IPS DF 6.9 (cell line): Measurements from ENCODE around the gene DHH.
"Not testable (repeated sequence)": the region's sequence is repeated elsewhere in the genome, so short reads cannot be mapped to it uniquely, and the experiment has no call there.

Experiments
- DNase-seq: peaks from one replicate; pipeline ENCODE4 v3.0.0-alpha.2; 2013; ENCODE audit warnings: low read depth, low spot score
- H3K27ac ChIP-seq: one replicate; pipeline ENCODE4 v1.5.1; 2013; ENCODE audit warnings: low read length, control low read depth
- H3K27me3 ChIP-seq: 2 replicates; pipeline ENCODE4 v1.6.1; 2013; ENCODE audit warnings: mild to moderate bottlenecking, low read length; ENCODE audit not compliant: control insufficient read depth, insufficient read depth
- H3K36me3 ChIP-seq: 2 replicates; pipeline ENCODE4 v1.6.1; 2013; ENCODE audit warnings: low read length; ENCODE audit not compliant: control insufficient read depth, insufficient read depth
- H3K4me1 ChIP-seq: 2 replicates; pipeline ENCODE4 v1.6.1; 2013; ENCODE audit warnings: low read length; ENCODE audit not compliant: control insufficient read depth, insufficient read depth
- H3K4me3 ChIP-seq: 2 replicates; pipeline ENCODE4 v1.5.1; 2013; ENCODE audit warnings: mild to moderate bottlenecking, low read length
- H3K9me3 ChIP-seq: 2 replicates; pipeline ENCODE4 v1.6.1; 2013; ENCODE audit warnings: low read length, inconsistent platforms; ENCODE audit not compliant: control insufficient read depth, insufficient read depth
- WGBS: extraction: QIAGEN DNeasy Blood & Tissue Kit; methylation state at CpG from one replicate; pipeline ENCODE4 v1.1.7; 2013; ENCODE audit warnings: mixed read lengths, missing lambda C conversion rate; ENCODE audit not compliant: insufficient read length, insufficient coverage; 5-methylcytosine and 5-hydroxymethylcytosine counted together

DHH gene

DNA sequence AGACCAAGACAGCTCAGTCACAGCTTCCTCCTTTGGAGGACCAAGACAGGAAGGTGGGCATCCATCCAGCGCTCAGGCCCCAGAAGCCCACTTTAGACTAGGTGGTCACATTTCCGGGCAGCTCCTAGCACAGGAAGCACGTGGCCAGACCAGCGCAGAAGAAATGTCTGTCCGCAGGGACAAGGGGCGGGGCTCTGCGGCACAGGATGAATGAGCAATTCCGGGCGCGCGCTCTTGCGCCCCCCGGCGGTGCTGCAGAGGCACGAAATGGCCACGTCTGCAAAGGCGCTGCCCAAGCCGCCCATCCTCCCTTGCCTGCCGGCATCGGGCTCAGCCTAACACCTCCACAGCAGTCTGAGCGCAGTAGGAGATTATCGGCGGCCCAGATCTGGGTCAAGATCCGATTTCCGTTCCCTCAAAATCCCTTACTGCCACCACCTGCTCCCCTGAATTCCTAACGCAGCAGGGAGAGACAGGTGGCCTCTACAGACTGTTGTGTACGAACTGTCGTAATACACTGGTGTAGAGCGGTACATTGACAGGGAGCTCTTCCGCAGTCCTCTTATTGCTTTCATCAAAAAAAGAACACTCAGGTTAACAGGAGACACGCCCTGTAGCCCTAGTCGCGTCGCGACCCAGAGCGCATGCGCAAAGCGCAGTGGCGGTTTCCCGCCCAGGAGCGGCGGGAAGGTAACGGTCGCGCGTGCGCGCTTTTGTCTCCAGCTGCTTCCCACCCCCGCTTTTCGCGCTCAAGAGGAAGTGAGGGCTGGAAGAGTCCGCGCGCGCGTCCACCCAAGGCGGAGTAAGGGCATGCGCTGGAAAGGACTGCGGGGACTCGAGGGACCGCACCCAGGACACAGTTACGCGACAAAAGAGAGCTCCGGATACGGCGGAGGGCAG is 35.8 kb upstream of the DHH start:
- peaks cover 14% of the 10 kb centered on the region; the same call in 1 of the 2 replicates for H3K36me3 ChIP-seq
- no CpG with 5 or more reads among the region's 66 CpGs for WGBS
- DNase-seq = peak; percentile 77
- no peaks in the 10 kb centered on the region for H3K9me3 ChIP-seq
- H3K4me3 ChIP-seq = peak overlapping the region; percentile 85
- H3K27me3 ChIP-seq = no peaks in the 10 kb centered on the region
- H3K4me1 ChIP-seq = peaks cover 1% of the 10 kb centered on the region; the same call in 1 of the 2 replicates
- no peak overlapping the region for H3K27ac ChIP-seq

DNA sequence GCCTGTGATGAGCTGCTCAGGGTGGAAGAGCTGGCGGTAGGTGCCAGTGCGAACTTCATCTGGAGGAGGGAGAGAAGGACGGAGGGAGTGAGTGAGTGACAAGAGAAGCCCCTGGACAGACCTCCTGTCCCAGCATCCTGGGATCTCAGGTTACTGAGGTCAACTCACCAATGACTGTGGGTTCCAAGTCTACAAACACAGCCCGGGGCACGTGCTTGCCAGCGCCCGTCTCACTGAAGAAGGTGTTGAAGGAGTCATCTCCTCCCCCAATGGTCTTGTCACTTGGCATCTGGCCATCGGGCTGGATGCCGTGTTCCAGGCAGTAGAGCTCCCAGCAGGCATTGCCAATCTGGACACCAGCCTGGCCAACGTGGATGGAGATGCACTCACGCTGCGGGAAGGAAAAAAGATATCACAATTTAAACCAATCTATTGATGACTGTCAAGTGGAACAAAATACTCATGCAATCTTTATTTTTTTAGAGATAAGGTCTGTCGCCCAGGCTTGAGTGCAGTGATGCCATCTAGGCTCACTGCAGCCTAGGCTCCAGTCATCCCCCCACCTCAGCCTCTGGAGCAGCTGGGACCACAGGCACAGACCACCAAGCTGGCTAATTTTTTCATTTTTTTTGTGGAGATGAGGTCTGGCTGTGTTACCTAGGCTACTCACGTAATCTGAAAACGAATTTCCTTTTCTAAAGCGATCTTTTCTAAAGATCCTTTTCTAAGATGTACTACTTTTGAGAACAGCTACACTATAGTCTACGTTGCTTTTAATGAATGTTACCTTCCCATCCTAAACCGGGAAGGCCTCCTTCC is 34.9 kb upstream of the DHH start:
- Histone ChIP-seq H3K4me1 (peaks cover 1% of the 10 kb centered on the region; the same call in 1 of the 2 replicates), H3K9me3 (no peaks in the 10 kb centered on the region), H3K27me3 (no peaks in the 10 kb centered on the region), H3K27ac (no peak overlapping the region), H3K4me3 (peak overlapping the region; percentile 85; the same call in 1 of the 2 replicates), H3K36me3 (peaks cover 14% of the 10 kb centered on the region; the same call in 1 of the 2 replicates)
- no CpG with 5 or more reads among the region's 18 CpGs for WGBS
- no peak for DNase-seq

DNA sequence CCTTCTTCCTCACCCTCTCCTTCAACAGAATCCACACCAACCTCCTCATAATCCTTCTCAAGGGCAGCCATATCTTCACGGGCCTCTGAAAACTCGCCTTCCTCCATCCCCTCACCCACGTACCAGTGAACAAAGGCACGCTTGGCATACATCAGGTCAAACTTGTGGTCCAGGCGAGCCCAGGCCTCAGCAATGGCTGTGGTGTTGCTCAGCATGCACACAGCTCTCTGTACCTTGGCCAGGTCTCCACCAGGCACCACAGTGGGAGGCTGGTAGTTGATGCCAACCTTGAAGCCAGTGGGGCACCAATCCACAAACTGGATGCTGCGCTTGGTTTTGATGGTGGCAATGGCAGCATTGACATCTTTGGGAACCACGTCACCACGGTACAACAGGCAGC is 33.4 kb upstream of the DHH start:
- WGBS = no CpG with 5 or more reads among the region's 8 CpGs
- H3K27me3 ChIP-seq = not testable (repeated sequence)

DNA sequence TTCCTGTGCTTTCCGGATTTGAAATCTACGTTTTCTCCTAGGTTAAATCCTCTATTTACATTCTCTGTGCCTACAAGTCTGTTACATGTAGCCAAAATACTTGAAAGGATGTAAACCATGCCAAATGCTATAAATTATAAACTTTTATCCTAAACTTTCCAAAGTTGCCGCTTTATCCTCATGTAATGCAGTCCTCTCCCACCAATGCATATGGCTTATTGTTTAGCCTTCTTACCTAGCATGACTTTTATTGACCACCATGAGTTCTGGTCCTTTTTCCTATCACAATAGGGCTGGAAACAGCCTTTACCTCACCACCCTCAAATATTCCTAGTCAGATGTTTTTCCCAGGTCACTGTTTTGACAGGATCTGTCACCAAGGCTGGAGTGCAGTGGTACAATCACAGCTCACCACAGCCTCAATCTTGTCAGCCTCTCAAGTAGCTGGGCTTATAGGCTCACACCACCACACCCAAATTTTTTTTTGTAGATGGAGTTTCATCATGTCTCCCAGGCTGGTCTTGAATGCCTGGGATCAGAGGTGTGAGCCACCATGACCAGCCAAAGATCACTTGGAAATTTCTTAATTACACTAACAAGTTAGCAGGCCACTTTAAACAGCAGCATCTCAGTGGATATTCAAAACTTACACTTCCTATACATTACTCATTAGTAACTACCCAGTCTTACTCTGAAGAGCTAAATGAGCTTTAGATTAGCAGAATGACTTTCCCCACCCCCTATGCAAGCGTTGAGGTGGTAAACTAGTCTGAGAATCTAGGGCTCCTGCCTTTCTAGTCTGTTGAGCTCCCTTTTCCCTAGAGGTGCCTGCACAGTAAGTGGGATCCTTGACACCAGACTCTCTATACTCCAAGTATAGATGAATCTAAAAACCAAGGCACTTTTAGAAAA is 32.5 kb upstream of the DHH start:
- no CpG with 5 or more reads among the region's 4 CpGs for WGBS
- H3K27me3 ChIP-seq = no peaks in the 10 kb centered on the region
- peaks cover 1% of the 10 kb centered on the region; the same call in 1 of the 2 replicates for H3K4me1 ChIP-seq
- no peak overlapping the region for H3K4me3 ChIP-seq
- no peaks in the 10 kb centered on the region for H3K9me3 ChIP-seq
- no peak overlapping the region for H3K27ac ChIP-seq
- no peak for DNase-seq
- peaks cover 14% of the 10 kb centered on the region; the same call in 1 of the 2 replicates for H3K36me3 ChIP-seq

More for the DNA sequence above, 33.4 kb upstream of the DHH start:
- not testable (repeated sequence) for DNase-seq, H3K4me3 ChIP-seq, H3K4me1 ChIP-seq, H3K9me3 ChIP-seq, H3K27ac ChIP-seq
- peaks cover 14% of the 10 kb centered on the region; the same call in 1 of the 2 replicates for H3K36me3 ChIP-seq

DNA sequence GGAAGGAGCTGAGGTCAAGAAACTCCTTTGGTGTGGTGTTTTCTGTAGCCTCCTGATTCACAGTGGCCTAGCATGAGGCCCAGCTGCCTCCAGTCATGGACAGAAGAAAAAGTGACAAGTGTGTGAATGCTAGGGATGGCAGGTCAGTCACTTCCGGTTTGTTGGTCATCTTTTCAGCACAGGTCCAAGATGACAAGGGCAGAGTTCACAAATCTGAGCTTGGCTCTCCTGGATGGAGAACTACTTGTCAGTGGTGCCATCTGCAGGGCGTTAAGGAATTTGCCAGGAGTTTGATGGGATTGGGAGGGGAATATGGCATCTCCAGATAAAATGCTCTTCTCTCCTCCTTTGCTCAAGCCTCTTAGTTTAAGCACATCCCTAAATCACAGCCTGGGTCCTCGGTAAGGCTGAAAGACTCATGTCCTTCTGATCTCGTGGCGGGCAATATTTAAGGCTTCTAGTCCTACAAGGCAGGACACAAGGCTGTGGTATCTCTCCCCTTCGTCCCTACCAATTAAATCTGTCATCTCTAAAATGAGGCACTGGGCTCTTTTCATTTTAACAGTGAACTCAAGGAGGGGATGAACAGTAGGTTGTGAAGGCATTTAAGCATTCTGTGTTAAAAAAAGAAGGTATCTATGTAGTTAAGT is 26.6 kb upstream of the DHH start:
- no peak for DNase-seq
- Histone ChIP-seq H3K27ac (no peak overlapping the region), H3K36me3 (no peaks in the 10 kb centered on the region), H3K27me3 (no peaks in the 10 kb centered on the region), H3K4me3 (no peak overlapping the region), H3K9me3 (no peaks in the 10 kb centered on the region), H3K4me1 (0 out of 2 replicates have a peak, but pooled peaks cover 2% of the 10 kb centered on the region)
- WGBS = no CpG with 5 or more reads among the region's 6 CpGs

DNA sequence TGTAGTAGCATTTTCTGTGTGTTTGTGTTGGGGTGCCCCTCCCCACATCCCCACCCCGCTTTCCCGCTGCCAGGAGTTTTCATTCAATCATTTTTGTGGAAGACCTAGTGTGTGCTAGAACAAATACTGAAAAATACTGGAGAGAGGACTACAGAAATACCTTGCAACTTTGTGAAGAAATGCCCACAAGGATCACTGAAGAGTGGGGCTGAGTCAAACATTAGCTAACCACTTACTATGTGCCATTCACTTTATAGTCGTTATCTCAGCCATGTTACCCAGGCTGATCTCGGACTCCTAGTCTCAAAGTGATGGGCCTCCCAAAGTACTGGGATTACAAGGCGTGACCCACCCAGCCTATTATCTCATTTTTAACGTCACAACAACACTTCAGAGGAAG is 16.6 kb upstream of the DHH start:
- peaks cover 1% of the 10 kb centered on the region; the same call in 1 of the 2 replicates for H3K4me1 ChIP-seq

DNA sequence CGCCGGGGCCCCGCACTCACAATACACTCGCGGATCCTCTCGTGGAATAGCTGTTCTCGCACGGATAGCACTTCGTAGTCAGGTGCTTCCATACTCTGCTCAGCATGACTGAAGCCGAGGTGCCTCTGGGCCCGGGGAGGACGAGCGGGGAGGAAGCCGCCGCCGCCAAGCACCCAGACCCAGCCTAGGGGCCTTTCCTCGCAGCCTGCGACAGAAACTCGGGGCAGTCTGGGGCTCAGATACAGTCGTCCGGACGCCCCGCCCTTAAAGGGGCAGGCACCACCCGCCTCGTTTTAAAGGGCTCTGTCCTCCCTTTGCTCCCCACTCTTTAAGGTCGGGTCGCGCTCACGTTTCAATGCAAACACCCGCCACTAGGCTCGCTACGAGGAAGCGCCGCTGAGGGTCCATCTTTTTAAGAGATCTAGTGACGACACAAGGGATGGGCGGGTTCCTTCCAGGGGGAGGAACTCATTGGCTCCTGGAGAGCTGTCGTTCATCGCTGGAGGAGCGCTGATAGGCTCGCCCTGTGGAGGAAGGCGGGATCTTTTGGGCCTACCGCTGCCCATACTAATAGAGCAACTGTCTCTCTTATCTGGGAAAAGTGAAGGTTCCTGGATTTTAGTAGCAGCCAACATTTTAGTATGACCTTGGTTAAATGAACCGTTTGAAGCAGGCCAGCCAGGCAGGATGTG is 16.0 kb upstream of the DHH start, which contains the start of gene LMBR1L:
Gene LMBR1L, minus strand, starts transcription at position 384 of the 692 bp plus-strand sequence. Its CDS starts 292 bp downstream, at position 92.
- Histone ChIP-seq H3K4me1 (peaks cover 1% of the 10 kb centered on the region; the same call in 1 of the 2 replicates), H3K9me3 (no peaks in the 10 kb centered on the region), H3K27me3 (no peaks in the 10 kb centered on the region), H3K4me3 (peak within 1 kb of the TSS; percentile 73), H3K36me3 (no peaks in the 10 kb centered on the region), H3K27ac (no peak within 1 kb of the TSS)
- whole genome bisulfite sequencing = no CpG with 5 or more reads among the region's 43 CpGs
- peak; percentile 93 for DNase-seq

More for the DNA sequence above, 16.6 kb upstream of the DHH start:
- no peak for DNase-seq
- H3K4me3 ChIP-seq = peak overlapping the region; percentile 50; the same call in 1 of the 2 replicates
- H3K9me3 ChIP-seq = no peaks in the 10 kb centered on the region
- H3K36me3 ChIP-seq = no peaks in the 10 kb centered on the region
- no CpG with 5 or more reads among the region's 6 CpGs for whole genome bisulfite sequencing
- no peak overlapping the region for H3K27ac ChIP-seq
- H3K27me3 ChIP-seq = no peaks in the 10 kb centered on the region

DNA sequence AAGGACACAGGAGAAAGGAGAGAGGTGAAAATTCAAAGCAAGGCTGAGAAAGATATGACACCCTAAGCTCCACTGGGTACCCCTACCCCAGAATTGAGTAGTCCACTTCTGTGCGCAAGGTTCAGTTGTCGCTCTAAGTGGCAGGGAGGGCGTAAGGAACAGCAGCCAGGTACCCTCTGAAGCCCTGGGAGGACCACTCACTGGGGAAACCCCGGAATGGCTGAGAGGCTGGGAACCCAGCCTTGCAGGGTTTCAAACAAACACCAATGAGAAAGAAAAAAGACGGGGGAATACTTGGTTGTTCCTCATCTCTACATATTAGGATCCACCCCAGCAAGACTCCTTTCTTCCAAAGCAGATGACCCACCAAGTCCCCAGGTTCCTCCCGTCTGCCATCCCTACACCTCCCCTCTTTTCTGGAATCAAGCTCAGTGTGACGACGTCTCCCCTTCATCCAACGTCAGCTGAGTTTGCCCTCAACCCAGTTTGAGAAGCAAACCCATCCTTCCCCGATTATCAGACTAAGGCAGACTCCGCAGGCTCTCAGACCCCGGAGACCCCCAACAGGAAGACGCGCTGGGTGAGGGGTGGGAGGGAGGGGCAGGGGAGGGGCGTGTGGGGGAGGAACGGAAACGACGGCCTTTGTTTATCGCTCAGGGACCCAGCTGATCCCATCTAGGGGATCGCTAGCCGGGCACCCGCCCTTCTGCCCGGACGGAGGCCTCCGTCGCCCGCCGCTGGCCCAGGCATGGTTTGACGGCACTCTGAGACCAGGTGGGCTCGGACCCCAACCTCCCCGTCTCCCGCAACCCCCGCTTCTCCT is 15.3 kb upstream of the DHH start:
- H3K36me3 ChIP-seq = 0 out of 2 replicates have a peak, but pooled peaks cover 2% of the 10 kb centered on the region
- no peak overlapping the region for H3K27ac ChIP-seq
- no CpG with 5 or more reads among the region's 33 CpGs for WGBS

More for the DNA sequence above, 15.3 kb upstream of the DHH start:
- peaks cover 1% of the 10 kb centered on the region; the same call in 1 of the 2 replicates for H3K4me1 ChIP-seq
- H3K4me3 ChIP-seq = peak overlapping the region; percentile 73
- no peaks in the 10 kb centered on the region for H3K9me3 ChIP-seq
- DNase-seq = no peak
- H3K27me3 ChIP-seq = no peaks in the 10 kb centered on the region
